Measurements from ENCODE around the gene PCCA. TPM values are rescaled to one million over a fixed set of nuclear protein-coding genes. Genes with fewer than 3 reads are reported as not detected.
"Not testable (repeated sequence)": the region's sequence is repeated elsewhere in the genome, so short reads cannot be mapped to it uniquely, and the experiment has no call there.

The PCCA gene
- total RNA-seq, 1 donor from 2014 or later: 33.4 TPM

DNA sequence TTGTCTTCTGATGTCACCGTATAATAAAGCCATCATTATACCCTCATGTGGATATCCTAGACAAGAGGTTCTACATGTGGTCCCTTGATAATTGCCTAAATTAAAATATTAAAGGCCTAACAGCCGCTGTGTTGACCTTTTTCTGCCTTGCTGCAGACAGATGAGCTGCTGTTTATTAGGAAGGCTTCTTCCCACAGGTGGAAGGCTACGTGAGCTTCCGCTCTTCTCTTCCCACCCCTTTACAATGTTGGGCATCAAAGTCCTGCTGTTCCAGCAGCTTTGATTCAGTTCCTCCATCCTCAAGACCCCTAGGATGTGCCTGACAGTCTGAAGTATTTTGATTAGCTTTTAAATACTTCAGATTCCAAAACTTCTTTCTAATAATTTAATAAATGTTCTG is 217.1 kb downstream of the PCCA start:
- Histone ChIP-seq H3K36me3 (no peaks in the 10 kb centered on the region), H3K9me3 (no peaks in the 10 kb centered on the region), H3K27ac (no peak overlapping the region), H3K4me1 (no peaks in the 10 kb centered on the region), H3K27me3 (no peaks in the 10 kb centered on the region), H3K4me3 (no peak overlapping the region)
- no peak for DNase-seq (ENCODE audit: extremely low spot score in 2 of 2)
- TF ChIP-seq, protein P1, sequence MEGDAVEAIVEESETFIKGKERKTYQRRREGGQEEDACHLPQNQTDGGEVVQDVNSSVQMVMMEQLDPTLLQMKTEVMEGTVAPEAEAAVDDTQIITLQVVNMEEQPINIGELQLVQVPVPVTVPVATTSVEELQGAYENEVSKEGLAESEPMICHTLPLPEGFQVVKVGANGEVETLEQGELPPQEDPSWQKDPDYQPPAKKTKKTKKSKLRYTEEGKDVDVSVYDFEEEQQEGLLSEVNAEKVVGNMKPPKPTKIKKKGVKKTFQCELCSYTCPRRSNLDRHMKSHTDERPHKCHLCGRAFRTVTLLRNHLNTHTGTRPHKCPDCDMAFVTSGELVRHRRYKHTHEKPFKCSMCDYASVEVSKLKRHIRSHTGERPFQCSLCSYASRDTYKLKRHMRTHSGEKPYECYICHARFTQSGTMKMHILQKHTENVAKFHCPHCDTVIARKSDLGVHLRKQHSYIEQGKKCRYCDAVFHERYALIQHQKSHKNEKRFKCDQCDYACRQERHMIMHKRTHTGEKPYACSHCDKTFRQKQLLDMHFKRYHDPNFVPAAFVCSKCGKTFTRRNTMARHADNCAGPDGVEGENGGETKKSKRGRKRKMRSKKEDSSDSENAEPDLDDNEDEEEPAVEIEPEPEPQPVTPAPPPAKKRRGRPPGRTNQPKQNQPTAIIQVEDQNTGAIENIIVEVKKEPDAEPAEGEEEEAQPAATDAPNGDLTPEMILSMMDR (IDR thresholded peaks at IDR 0.05): no peak
- no peak for TF ChIP-seq POLR2A (IDR thresholded peaks at IDR 0.05)
- TF ChIP-seq POLR2AphosphoS5 (IDR thresholded peaks at IDR 0.05; ENCODE audit: insufficient read depth in 1 of 2, low read depth in 1 of 2): no peak
- intact Hi-C loops (cut with DNase I): no loop called here

DNA sequence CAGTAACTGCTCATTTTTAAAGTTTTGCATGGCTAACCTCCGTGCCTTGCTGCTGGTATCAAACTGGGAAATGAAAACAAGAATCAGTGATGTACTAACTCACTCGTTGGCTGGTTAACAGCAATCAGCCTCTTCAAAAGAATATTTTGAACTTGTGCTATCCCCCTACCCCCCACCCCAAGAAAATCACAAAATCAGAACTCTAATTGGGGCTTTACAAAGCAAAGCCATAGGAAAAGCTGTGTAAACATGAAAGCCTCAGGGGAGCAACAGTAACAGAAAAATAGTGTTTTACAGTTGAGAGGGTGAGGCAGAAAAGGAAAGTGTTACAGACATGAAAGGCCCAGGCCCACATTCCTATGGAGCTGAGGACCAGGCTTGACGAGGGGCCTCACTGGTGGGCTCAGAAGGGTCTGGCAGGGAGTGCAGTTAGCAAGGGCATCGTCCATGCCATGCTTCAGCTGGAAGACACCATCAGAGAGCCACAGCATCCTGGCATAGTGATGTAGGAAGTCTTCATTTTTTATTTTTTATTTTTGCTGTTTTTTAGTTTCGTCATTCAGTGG is 217.6 kb downstream of the PCCA start:
- Histone ChIP-seq H3K36me3 (no peaks in the 10 kb centered on the region), H3K4me1 (no peaks in the 10 kb centered on the region), H3K27me3 (no peaks in the 10 kb centered on the region), H3K4me3 (no peak overlapping the region), H3K27ac (no peak overlapping the region), H3K9me3 (no peaks in the 10 kb centered on the region)
- TF ChIP-seq POLR2AphosphoS5 (IDR thresholded peaks at IDR 0.05; ENCODE audit: insufficient read depth in 1 of 2, low read depth in 1 of 2) (no peak), POLR2A (IDR thresholded peaks at IDR 0.05) (no peak)
- TF ChIP-seq, protein P1 (IDR thresholded peaks at IDR 0.05): no peak
- no peak for DNase-seq (ENCODE audit: extremely low spot score in 2 of 2)
- intact Hi-C loops (cut with DNase I): no loop called here

DNA sequence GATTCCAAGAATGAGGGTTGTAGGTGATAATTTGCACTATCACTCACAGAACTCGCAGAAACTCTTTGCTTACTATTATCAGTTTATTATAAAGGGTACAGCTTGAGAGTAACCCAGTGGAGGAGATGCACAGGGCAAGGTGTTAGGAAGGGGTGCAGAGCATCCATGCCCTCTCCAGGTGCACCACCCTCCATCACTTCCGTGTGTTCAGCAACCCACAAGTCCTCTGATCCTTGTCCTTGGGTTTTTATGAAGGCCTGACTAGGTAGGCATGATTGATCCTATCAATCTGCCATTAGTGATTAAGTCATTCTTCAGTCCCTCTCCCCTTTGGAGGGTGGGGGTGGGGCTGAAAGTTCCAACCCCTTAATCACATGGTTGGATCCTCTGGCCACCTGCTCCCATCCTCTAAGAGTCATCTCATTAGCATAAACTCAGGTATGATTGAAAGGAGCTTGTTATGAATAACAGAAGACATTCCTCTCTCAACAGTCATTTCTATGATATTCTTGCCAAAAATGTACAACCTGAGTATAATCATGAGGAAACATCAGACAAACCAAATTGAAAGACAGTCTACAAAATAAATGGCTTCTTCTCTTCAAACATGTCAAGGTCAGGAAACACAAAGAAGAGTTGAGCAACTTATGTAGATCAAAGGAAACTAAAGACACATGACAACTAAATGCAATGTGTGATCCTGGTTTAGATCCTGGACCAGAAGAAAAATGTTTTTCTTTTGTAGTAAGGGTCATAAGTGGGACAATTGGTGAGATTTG is 225.4 kb downstream of the PCCA start:
- TF ChIP-seq POLR2AphosphoS5 (IDR thresholded peaks at IDR 0.05; ENCODE audit: insufficient read depth in 1 of 2, low read depth in 1 of 2) (no peak), POLR2A (IDR thresholded peaks at IDR 0.05) (no peak)
- TF ChIP-seq, protein P1 (IDR thresholded peaks at IDR 0.05): no peak
- no peaks in the 10 kb centered on the region for H3K9me3 ChIP-seq
- no peaks in the 10 kb centered on the region for H3K4me1 ChIP-seq
- DNase-seq (ENCODE audit: extremely low spot score in 2 of 2): no peak
- no peaks in the 10 kb centered on the region for H3K36me3 ChIP-seq
- intact Hi-C loops (cut with DNase I): no loop called here
- H3K4me3 ChIP-seq: no peak overlapping the region
- H3K27me3 ChIP-seq: no peaks in the 10 kb centered on the region
- no peak overlapping the region for H3K27ac ChIP-seq

DNA sequence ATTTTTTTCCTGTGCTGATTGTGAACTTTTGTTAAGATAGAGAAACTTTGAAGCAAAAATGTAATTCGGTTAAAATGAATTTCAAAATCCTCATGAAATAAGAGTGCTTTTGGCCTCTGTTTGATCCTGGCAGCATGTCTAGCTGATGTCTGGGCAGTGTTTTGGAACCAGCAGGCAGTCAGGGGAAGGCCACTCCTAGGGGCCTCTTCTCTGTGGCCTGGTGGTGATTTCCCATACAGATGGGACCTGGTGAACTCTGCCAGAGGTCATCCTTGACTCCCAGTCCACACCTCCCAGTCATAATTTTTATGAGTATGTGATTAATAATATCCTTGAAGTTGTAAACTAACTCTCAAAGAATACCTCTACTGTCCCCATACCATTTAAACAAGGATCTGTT is 226.6 kb downstream of the PCCA start:
- no peaks in the 10 kb centered on the region for H3K9me3 ChIP-seq
- H3K4me1 ChIP-seq: no peaks in the 10 kb centered on the region
- no peaks in the 10 kb centered on the region for H3K27me3 ChIP-seq
- intact Hi-C loops (cut with DNase I): no loop called here
- H3K4me3 ChIP-seq: no peak overlapping the region
- H3K36me3 ChIP-seq: no peaks in the 10 kb centered on the region
- TF ChIP-seq, protein P1 (IDR thresholded peaks at IDR 0.05): no peak
- TF ChIP-seq POLR2AphosphoS5 (IDR thresholded peaks at IDR 0.05; ENCODE audit: insufficient read depth in 1 of 2, low read depth in 1 of 2) (no peak), POLR2A (IDR thresholded peaks at IDR 0.05) (no peak)
- H3K27ac ChIP-seq: no peak overlapping the region
- no peak for DNase-seq (ENCODE audit: extremely low spot score in 2 of 2)

DNA sequence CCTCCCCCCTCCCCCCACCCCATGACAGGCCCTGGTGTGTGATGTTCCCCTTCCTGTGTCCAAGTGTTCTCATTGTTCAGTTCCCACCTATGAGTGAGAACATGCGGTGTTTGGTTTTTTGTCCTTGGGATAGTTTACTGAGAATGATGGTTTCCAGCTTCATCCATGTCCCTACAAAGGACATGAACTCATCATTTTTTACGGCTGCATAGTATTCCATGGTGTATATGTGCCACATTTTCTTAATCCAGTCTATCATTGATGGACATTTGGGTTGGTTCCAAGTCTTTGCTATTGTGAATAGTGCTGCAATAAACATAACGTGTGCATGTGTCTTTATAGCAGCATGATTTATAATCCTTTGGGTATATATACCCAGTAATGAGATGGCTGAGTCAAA is 229.6 kb downstream of the PCCA start:
- H3K4me3 ChIP-seq; H3K36me3 ChIP-seq; H3K27ac ChIP-seq; intact Hi-C loops (cut with DNase I); H3K27me3 ChIP-seq; H3K4me1 ChIP-seq; DNase-seq (ENCODE audit: extremely low spot score in 2 of 2); H3K9me3 ChIP-seq: not testable (repeated sequence)

Data from vagina (tissue), 2 donors.